Cerebellar nuclear complex (tissue), 1 donor: ENCODE results near the gene YIPF1.
A peak's percentile ranks its signal among the peaks of the same experiment; 100 is the strongest.
"Not testable (repeated sequence)": the region's sequence is repeated elsewhere in the genome, so short reads cannot be mapped to it uniquely, and the experiment has no call there.

Experiments used
- DNase-seq, 2 experiments: peaks; one replicate each; lab custom pipeline; 2025; lab: John Stamatoyannopoulos, UW

The YIPF1 gene

GRCh38 chr1:53837924-53838653, 51.5 kb downstream of the YIPF1 start, which contains the start of gene NDC1:
Gene NDC1, minus strand, starts transcription at chr1:53838296. Its CDS starts 35 bp downstream, at chr1:53838261.
- DNase-seq: peak; percentile 66 to 89

DNA sequence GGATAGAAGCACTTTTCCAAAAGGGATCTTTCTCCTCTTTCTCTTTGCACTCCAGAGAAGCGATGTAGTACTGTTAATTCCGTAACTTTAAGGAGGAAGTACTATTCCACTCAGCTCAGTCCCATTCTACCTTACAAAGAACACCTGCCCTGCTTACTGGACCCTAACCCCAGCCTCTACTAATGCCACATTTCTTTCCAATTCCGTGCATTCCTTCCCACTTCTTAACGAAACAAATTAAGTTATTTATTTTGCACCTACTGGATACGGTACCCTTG, 52.0 kb downstream of the YIPF1 start:
- DNase-seq: no peak

DNA sequence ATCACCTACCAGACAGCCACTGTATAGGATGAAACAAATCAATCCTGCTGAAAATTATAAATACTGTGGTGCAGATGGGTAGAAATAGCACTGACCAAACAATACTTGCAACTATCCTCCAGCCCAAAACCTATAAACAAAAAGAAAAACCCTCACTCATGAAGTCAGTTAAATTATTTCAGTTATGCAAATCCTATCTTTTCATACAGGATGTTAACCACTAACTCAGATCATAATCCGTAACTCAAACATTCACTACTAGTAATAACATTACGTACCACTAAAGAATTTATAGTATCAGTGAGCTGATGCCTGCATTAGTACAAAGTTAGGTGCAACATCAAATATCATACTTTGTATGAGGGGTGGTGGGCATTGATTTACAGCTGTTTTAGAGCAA, 54.1 kb downstream of the YIPF1 start:
- DNase-seq: no peak

DNA sequence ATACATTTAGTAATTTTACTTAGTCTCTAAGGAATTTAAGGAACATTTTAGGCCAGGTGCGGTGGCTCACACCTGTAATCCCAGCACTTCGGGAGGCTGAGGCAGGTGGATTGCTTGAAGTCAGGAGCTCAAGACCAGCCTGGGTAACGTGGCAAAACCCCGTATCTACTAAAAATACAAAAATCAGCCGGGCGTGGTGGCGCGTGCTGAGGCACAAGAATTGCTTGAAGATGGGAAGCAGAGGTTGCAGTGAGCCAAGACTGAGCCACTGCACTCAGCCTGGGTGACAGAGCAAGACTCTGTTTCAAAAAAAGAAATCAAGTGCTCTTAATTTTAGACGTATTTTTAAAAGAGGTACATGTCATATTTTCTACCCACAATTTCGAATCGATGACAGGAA, 54.8 kb downstream of the YIPF1 start:
- DNase-seq: no peak

DNA sequence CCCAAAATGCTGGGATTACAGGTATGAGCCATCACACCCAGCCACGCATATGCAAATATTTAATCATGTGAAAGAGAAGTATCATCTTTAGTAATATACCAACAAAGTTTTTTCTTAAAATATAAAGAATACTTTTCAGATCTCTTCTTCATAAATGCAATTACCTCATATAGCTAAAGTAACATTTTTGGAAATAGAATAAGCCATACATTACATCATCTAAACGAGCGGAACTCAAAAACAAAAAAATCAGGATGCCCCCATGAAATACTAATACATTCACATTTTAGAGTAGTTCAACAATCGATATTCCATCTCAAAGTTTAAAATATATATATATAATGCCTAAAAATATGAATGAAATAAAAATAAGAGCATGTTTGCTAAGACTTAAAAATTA, 56.2 kb downstream of the YIPF1 start:
- DNase-seq: no peak

DNA sequence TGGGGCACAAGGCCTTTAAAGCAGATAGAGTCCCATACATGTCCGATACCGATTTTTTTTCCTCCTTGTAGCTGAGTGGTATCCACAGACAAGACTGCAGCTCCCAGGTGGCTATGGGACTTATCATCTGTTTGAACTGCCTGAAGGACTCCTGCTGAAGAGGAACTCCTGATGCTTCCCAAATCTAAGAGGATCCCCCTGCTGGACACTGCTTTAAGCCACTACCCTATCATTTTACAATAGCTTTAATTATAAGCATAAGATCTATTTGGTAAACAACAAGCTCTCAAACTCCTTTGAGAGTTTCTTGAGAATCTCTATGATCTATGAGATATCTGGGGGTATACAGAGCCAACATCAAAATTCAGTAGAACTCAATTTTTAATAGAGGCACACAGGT, 63.2 kb downstream of the YIPF1 start:
- no peak for DNase-seq

DNA sequence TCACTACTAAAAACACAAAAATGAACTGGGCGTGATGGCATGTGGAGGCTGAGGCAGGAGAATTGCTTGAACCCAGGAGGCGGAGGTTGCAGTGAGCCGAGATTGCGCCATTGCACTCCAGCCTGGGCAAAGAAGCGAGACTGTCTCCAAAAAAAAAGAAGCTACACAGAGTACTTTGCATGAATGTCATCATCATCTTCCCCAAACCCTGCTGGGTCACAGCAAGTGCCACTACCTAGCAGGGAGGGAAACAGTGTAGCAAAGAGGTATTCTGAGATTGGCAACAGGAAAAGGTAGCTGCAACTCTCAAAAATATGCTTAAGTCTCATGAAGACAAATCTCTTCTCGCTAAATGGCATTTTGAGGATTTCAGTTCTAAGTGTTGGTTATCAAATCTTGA, 64.3 kb downstream of the YIPF1 start:
- DNase-seq: no peak

- no peak for DNase-seq
These were observed 66.7 kb downstream of the YIPF1 start for GRCh38 chr1:53822931-53823330.

DNA sequence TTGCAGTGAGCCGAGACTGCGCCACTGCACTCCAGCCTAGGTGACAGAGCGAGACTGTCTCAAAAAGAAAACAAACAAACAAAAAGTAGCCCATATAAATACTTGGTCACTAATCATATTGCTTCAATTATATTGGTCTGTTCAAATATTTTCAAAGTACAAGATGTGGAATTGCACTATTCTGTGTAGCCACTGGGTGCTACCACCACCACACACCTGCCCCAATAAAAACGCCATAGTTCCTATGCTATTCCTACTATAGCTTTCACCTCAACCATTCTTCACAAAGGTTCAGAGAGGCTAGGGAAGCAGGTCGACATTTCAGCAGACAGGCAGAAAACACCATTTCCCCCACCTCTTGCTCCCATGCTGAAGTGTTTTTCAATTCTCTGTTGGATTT, 68.2 kb downstream of the YIPF1 start:
- DNase-seq: no peak

DNA sequence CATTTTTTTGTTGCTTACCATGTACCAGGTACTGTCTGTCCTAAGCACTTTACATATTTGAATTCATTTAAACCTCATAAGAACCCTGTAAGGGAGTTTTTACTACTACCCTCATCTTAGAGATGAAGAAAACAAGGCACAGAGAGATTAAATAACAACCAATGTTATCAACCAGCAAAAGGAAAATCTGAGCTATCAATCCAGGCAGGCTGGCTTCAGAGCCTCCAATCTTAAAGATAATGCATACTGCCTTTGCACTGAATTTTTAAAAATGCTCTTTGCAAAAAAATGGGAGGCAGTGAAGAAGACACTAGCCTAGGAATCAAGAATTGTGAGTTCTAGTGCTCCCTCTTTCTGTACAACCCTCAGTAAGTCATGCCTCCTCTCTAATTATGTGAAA, 70.2 kb downstream of the YIPF1 start:
- no peak for DNase-seq

DNA sequence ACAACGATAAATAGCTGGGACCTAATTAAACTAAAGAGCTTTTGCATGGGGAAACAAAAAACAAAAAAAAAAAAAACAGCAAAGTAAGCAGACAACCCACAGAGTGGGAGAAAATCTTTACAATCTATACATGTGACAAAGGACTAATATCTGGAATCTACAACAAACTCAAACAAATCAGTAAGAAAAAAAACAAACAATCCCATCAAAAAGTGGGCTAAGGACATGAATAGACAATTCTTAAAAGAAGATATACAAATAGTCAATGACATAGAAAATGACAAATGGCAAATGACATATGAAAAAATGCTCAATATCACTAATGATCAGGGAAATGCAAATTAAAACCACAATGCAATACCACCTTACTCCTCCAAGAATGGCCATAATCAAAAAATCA, 73.0 kb downstream of the YIPF1 start:
- not testable (repeated sequence) for DNase-seq

GRCh38 chr1:53815484-53815883, 74.1 kb downstream of the YIPF1 start:
- not testable (repeated sequence) for DNase-seq

DNA sequence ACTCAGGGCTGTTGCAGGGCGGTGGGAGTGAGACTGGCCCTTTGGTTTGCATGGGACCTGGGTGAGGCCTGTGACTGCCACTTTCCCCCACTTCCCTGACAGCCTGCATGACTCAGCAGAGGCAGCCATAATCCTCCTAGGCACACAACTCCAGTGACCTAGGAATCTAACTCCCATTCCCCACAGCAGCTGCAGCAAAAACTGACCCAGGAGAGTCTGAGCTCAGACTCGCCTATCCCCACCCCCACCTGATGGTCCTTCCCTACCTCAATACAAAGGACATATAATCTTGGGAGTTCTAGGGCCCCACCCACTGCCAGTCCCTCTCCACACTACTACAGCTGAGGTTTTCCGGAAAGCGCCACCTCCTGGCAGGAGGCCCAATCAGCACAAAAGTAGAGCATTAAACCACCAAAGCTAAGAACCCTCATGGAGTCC, 78.2 kb downstream of the YIPF1 start:
- DNase-seq: no peak

- no peak for DNase-seq
These were observed 79.1 kb downstream of the YIPF1 start for GRCh38 chr1:53810497-53810896.

GRCh38 chr1:53810007-53810406, 79.6 kb downstream of the YIPF1 start:
- no peak for DNase-seq

GRCh38 chr1:53807916-53808315, 81.7 kb downstream of the YIPF1 start:
- no peak for DNase-seq

DNA sequence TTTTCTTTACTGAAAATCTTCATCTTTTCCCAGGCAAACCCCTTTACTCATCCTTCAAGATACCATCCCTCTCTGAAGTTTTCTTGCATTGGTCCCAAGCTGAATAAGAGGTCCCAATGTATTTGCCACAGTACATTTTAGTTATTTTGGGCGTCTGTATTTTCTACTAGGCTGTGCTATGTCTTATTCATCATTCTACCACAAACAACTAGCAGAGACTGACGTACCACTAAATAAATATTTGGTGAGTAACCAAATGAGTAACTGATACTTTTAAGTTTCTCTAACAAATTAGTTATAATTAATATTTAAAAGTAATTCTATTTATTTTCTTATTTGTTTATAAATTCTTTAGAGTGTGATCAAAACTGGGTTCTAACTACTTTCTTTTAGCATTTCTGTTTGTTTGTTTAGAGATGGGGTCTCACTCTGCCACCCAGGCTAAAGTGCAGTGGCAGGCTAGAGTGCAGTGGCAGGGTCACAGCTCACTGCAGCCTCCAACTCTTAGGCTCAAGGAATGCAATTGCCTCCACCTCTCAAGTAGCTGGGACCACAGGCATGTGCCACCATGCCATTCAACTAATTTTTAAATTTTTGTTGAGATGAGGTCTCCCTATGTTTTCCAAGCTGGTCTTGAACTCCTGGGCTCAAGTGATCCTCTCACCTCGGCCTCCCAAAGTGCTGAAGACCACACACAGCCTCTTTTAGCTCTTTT, 84.6 kb downstream of the YIPF1 start:
- DNase-seq: no peak

GRCh38 chr1:53804181-53804580, 85.4 kb downstream of the YIPF1 start:
- DNase-seq: no peak
